DND-41 (cell line): ENCODE measurements around the gene ELK4.

Experiments used
- EZH2 ChIP-seq: IDR thresholded peaks from 3 replicates; pipeline ENCODE4 v1.6.1; 2012; ENCODE audit warnings: borderline replicate concordance, low read depth, mild to moderate bottlenecking, moderate library complexity, low read length, inconsistent platforms; ENCODE audit not compliant: severe bottlenecking
- TF ChIP-seq, protein P1 (sequence below): IDR thresholded peaks from 2 replicates; pipeline ENCODE4 v1.5.1; 2012; ENCODE audit warnings: borderline replicate concordance, low read length, moderate library complexity, mild to moderate bottlenecking; ENCODE audit not compliant: poor library complexity, severe bottlenecking; ENCODE audit errors: extremely low read depth

DNA sequence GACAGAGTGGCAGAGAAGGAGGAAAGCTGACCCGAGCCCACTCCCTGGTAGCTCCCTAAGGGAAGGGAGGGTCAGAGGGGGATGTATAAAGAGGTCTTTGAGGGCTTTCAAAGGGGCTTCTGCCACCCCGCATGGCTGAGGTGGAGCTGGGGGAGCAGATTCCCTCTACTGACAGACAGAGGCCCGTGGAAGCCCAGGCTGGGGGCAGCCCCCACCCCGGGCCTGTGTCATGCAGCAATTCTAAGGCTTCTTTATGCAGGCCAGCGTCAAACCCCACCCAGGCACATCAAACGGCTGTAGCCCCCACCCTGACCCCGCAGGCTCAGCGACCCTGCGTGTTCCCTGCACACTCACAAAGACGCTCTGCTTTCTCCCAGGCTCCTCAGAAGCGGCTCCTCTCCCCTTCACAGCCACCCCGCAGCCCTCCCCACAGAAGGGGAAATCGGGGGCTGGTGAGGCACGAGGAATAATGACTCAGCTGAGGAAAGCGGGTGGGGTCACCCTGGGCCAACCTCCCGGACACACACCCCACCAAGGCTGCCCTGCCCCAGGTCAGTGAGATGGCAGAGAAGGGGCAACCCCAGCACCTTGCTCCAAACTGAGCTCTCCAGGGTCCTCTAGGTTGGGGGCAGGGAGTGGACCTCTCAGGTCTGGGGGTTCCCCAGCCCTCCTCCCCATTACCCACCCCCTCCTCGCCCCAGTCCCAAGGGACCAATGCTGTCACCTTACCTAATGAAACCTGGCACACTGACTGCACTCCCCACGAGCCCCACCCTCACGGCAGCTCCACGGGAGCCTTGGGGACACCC lies 37.7 kb upstream of the ELK4 start:
- TF ChIP-seq, protein P1, sequence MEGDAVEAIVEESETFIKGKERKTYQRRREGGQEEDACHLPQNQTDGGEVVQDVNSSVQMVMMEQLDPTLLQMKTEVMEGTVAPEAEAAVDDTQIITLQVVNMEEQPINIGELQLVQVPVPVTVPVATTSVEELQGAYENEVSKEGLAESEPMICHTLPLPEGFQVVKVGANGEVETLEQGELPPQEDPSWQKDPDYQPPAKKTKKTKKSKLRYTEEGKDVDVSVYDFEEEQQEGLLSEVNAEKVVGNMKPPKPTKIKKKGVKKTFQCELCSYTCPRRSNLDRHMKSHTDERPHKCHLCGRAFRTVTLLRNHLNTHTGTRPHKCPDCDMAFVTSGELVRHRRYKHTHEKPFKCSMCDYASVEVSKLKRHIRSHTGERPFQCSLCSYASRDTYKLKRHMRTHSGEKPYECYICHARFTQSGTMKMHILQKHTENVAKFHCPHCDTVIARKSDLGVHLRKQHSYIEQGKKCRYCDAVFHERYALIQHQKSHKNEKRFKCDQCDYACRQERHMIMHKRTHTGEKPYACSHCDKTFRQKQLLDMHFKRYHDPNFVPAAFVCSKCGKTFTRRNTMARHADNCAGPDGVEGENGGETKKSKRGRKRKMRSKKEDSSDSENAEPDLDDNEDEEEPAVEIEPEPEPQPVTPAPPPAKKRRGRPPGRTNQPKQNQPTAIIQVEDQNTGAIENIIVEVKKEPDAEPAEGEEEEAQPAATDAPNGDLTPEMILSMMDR: no peak
- TF ChIP-seq EZH2: no peak
